ENCODE results near the gene LRIG1.

LRIG1 gene

GRCh38 chr3:66465587-66465986 is 35.2 kb downstream of the LRIG1 start:
- no peak for DNase-seq

GRCh38 chr3:66465034-66465433 is 35.8 kb downstream of the LRIG1 start:
- no peak for DNase-seq

- no peak for DNase-seq
Observed at GRCh38 chr3:66464512-66464894, 36.3 kb downstream of the LRIG1 start.

GRCh38 chr3:66463730-66464511 is 36.9 kb downstream of the LRIG1 start:
- DNase-seq = no peak

DNA sequence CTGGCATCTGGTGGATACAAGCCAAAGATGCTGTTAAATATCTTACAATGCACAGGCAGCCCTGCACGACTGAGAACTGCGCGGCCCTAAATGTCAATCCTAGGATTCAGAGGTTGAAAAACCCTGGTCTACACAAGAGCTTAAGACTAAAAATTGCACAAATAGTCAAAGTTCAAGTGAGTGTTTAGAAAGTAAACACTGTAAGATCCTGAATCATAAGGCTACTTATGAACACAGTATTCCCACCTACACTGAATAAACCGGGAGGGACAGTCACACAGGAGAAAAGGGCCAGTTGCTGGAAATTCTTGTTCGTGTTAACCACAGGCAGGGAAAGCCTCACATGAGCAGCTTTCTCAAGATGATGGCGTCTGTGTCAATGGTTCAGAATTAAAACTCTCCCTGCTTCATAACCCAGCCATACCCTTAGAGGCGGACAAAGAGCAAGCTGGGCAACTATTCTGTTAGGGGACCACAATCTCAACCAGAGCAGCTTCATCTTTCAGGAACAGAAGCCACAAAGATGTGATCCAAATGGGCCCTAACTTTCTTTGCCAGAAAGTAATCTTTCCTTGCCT is 37.7 kb downstream of the LRIG1 start:
- no peak for DNase-seq

- no peak for DNase-seq
Observed at GRCh38 chr3:66457252-66457651, 43.6 kb downstream of the LRIG1 start.

DNA sequence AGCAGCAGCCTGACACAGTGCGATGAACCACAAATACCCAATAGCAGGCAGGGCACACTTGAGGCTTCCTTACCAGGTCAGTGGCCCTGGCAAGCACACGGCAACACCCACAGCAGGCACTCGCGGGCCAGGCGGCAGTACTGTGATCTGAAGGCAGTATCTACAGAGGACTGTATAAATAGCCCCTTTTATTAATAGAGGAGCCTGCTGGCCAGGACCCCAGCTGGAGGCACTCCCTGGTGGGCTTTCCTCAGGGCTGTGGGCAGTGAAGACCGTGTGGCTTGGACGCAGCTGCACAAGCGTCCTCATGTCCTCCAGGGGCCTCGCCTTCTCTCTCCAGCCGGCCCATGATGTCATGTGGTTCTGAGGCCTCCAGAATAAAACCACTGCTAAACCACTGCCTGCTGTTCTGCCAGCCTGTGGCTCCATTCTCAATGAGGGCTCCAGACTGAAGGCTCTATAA is 44.1 kb downstream of the LRIG1 start:
- no peak for DNase-seq

DNA sequence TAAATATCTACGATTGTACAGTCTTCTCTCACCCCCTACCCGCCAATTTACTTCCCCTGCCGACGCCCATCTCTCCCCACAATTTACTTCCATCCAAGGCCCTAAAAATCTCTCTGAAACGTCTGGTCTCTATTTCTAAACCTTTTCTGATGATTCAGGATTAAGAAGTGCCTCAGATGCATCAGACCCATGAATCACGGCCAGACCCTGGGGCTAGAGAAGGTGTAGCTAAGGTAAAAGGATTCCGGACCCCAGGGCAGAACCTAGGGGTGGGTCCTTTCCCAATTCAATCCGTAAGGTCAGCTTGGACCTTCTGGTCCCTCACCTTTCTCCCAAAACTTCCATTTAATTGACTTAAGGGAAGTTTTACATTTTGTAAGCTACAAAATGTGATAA is 46.4 kb downstream of the LRIG1 start:
- no peak for DNase-seq

DNA sequence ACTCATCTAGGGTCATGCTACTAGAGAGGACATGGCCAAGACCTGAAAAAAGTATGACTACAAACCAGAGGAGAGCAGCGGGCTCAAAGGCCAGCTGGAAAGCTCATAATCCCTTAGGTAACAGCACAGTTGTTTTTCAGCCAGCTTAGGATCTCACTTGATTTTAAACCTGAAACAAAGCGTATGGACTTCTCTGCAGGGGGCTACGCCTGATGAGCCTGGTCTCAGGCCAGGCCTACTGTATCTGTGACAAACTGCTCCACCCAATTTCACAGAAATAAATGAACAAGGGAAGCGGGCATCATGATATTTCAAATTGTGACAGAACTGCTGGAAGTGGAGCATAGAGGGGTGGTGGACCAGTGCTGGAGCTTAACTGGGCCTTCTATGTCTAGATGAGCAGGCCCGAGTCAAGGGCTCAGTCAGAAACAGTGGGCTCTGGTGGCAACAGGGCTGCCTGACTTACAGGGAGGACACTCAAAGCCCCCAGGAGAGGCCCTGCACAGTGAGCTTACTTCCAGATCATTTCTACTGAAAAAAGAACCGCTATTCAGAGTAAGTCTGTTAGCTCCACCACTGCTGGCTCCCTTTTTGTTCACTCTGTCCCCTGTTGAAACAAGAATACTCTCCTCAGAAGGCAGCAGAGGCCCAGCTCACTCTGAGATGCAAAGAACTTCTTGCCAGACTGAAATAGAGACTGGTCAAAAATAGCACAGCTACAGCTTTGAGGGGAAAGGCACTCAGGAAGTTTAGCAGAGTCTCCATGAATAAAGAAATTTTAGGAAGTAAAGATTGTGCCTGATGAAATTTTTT is 47.0 kb downstream of the LRIG1 start:
- no peak for DNase-seq

- no peak for DNase-seq
Observed at GRCh38 chr3:66452303-66453011, 48.4 kb downstream of the LRIG1 start.

DNA sequence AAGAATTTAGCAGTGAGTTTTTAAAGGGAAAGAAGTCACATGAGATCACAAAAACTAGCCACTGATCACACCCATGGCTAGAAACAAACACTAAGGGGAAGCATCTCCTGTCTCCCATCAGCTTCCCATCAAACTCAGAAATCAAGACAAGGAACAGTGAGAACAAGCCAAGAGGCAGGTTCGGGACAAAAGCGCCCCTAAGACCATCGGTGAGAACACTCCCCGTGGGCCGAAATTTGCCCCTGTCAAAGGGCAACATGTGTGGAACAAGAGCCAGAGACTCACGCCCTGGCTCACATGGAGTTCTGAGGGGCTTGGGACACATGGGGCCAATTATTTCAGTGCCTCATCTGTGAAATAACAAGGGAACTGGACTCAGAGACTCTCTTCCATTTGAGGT is 49.1 kb downstream of the LRIG1 start:
- no peak for DNase-seq

GRCh38 chr3:66450390-66451022 is 50.3 kb downstream of the LRIG1 start:
- DNase-seq = no peak

DNA sequence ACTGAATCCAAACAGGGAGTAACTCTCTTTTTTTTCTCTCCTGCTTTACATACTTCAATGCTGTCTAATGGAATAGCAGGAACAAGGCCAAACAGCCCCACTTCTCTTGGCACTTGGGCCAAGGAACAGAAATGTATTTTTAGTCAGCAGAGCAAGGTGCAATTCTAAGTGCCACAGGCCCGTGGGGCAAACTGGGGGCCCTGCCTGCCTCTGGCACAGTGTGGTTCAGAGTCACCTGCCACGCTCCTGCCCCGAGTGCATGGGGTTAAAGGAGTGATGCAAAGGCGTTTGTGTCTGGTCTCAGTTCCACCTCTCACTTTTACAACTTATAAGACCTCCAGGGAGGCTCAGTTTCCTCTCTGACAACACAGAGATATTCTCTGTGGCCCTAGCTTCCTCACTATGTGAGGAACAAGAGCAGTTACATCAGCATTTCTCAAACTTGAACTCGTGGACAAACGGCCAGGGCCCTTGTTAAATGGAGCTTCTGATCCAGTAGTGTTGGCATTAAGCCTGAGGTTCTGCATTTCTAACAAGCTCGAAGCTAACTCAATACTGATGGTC is 51.3 kb downstream of the LRIG1 start:
- DNase-seq = no peak

DNA sequence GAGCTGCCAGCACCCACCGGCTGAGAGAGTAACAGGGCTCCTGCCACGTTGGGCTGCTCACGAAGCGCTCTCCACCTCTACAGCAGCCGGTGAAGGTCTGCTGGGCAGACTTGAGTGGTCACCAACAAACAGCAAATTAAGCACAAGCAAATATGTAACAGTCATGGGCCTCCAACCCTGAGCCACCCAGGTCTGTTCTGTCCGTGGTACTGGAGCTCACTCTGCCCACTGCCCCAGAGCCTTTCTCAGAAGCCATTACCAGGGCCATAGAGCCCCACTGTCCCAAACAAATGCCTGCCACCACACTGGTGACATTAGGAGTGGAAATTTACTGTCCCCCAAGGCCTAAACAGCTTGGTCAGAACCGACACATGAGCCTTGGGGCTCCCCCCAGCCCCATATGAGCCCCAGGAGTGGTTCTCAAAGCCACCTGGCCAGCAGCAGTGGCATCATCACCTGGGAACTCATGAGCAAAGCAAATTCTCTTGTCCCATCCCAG is 56.6 kb downstream of the LRIG1 start:
- no peak for DNase-seq

DNA sequence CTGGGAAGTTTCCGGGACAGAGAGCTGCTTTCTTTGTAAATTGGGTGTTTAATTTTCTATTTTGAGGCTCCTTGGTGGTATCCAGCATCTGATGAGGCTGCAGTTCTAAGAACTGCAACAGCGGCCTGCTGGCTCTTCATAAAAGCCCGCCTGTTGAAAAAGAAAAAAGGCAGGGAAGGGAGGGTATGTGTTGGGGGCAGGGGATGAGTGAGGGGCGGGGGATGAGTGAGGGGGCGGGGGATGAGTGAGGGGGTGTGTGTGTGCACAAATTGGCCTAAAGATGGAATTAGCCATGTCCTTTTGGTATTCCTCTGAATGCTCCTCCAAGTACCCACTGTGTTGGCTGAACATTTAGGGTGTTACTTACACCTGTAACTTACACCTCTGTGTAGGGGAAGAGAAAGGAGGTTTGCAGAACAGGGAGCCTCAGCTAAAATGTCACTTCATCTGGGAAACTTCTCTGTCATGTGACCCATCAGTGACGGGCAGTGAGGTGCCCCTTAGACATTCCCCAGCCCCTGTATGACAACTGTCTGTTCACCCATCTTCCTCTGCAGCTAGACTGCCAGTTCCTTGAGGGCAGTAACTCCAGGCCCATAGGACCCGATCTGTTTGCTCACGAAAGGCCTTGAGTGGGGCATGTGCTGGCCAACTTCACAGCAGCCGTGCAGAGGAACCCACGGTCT is 57.6 kb downstream of the LRIG1 start:
- no peak for DNase-seq

DNA sequence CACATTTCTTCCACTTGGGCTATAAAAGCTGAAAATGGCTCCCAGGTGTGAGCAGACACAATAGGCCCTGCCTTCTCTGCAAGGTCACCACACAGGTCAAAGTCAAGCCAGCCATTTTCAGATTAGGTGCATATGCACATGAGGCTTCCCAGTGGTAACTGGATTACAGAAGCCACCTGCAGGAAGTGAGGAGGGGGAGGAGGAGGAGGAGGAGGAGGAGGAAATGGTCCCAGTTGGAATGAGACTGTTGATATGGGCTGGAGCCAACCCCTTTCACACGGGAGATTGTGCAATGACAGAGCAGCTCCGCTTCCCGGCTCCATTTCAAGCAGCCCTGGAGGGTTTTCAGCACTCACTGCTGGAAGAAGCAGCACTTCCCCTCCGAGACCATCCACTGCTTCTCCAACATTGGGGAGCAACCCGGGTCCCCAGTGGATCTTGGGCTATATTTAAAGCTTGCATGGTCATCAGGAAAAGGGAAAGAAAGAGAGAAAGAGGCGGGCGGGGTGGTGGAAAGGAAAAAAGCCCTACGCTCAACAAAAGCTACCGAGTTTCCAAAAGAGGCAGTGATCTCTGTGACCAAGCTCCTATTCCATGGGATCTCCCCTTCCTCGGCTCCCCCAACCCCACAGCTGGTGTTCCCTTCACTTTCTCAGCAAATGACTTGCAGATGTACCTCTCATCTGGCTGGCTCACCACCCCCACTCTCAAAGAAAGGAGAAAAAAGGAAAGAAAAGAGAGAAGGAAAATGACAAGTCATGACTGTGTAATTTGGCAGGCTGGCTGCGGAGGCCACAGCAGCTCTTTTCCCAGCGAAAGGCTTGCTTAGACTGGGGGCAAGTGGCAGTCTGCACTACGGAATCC is 58.3 kb downstream of the LRIG1 start:
- DNase-seq = peak; percentile 82

GRCh38 chr3:66441692-66442091 is 59.1 kb downstream of the LRIG1 start:
- no peak for DNase-seq

DNA sequence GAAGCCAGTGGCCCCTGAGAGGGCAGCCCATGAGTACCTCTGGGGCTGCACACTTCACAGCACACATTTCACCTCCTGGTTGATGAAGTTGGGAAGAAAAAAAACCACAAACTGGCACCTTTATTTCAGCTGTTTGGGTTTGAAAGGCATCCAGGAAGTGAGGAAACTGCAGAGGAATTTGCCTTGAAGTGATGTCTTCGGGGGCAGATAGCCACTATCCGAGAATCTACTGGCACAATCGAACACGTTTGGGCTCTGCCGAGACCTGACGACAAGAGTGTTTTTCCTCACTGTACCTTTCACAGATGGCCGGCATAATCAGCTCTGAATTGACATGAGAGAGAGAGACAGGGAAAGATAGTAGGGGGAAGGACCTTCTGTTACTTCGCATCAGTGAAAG is 59.7 kb downstream of the LRIG1 start:
- DNase-seq = no peak

- DNase-seq = no peak
Observed at GRCh38 chr3:66439666-66440344, 61.0 kb downstream of the LRIG1 start.

DNA sequence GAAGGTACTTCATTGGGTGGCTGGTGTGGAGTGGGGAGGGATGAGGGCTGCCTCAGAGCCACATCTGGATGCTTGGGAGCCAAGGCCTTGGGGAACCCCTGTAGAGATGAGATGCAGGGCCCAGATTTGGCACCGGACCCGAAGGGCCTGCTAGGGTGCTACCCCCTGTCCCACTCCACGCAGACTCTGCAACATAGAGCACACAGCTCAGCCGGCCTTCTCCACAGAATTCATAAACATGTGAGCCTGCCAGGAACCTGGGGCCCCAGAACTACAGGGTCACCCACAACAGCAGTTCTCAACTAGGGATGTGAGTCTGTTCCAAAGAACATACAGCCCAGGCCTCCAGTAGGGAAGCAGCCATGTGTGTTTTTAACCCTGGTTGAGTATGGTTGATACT is 62.8 kb downstream of the LRIG1 start:
- no peak for DNase-seq
